ENCODE measurements around the gene GABRB1.

GRCh38 chr4:47075262-47075661 is 43.9 kb downstream of the GABRB1 start:
- TF ChIP-seq POLR2A (IDR thresholded peaks at IDR 0.05) = no peak
- no peak for TF ChIP-seq CTCF (IDR thresholded peaks at IDR 0.05)

All from adrenal gland (tissue), 5 donors.